Measurements from ENCODE around the gene SRRM4.
"Not testable (repeated sequence)": the region's sequence is repeated elsewhere in the genome, so short reads cannot be mapped to it uniquely, and the experiment has no call there.

SRRM4 gene

DNA sequence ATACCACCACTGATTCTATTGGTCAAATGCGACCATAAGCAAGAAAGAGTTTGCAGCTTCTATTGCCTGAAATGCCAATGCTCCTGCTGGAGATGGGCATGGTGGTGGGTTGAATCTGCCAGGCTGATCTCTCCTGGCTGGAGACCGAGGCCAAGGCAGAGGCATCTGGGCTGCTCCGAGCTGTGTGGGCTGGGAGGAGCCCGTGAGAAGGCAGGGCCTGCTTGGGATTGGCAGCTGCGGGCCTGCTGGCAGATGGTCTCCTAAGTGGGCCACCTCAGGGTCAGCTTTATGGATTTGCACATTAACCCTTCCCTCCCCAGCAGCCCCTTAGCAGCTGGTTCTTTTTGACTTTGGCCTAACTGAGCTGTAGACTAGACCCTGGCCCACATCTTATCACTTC lies 25.4 kb downstream of the SRRM4 start:
- H3K4me3 ChIP-seq (ENCODE audit: low read depth, low read length): no peak overlapping the region
- no peak for DNase-seq (ENCODE audit: low read depth)

DNA sequence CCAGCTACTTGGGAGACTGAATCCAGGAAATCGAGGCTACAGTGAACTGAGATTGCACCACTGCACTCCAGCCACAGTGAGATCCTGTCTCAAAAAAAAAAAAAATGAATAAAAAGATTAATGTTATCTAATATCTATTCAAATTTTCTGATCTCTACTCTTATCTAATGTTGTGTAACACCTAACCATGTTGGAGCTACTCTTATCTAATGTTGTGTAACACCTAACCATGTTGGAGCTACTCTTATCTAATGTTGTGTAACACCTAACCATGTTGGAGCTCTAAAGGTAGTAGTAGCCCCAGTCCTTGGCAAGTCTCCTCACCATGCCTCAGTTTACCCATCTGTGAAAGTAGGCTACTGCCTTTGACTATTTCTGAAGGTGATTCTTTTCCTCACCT lies 26.9 kb downstream of the SRRM4 start:
- H3K4me3 ChIP-seq (ENCODE audit: low read depth, low read length); DNase-seq (ENCODE audit: low read depth): not testable (repeated sequence)

DNA sequence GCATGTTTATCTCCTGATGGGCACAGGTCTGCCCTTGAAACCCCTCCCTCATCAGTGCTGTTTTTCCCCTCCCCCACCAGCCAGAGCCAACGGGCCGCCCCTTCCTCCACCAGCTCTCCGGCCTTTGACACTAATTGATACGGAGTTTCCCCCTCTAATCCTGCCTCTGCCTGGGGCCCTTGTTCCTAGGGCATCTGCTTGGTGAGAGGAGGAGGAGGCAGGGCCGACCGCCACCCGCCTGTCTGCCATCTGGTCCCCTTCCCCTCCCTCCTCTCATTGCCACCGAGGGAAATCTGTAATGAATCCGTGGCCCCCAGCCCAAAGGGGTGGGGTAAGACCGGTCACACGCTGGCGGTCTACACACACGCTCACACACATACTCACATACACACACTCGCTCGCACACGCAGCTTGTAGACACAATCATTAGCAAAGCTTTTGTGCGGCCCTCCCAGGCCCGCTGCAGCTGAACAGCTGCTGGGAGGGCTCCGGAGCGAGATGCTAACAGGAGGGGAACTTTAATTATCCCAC lies 27.4 kb downstream of the SRRM4 start:
- DNase-seq (ENCODE audit: low read depth): no peak
- no peak overlapping the region for H3K4me3 ChIP-seq (ENCODE audit: low read depth, low read length)

- no peak overlapping the region for H3K4me3 ChIP-seq (ENCODE audit: low read depth, low read length)
- no peak for DNase-seq (ENCODE audit: low read depth)
Observed at GRCh38 chr12:119011231-119011630, 29.9 kb downstream of the SRRM4 start.

- H3K4me3 ChIP-seq (ENCODE audit: low read depth, low read length): no peak overlapping the region
- no peak for DNase-seq (ENCODE audit: low read depth)
Observed at GRCh38 chr12:119012179-119012578, 30.8 kb downstream of the SRRM4 start.

DNA sequence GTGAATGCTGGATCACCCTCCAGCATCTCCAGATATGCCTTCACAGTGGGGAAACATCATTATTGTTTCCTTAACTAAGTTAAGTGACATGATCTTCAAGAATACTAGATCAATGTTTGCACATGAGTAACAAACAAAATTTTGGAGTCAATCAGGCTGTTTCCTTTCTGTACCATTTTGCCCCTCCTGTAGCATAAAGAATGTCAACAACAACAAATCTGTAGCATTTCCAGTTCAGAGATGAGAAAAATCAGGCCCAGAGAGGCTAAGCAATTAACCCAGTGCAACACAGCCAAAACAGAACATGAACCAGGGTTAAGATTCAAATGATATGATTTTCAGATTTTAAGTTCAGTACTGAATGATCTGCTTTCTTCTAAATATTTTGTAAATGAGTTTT lies 31.7 kb downstream of the SRRM4 start:
- no peak overlapping the region for H3K4me3 ChIP-seq (ENCODE audit: low read depth, low read length)
- DNase-seq (ENCODE audit: low read depth): no peak

DNA sequence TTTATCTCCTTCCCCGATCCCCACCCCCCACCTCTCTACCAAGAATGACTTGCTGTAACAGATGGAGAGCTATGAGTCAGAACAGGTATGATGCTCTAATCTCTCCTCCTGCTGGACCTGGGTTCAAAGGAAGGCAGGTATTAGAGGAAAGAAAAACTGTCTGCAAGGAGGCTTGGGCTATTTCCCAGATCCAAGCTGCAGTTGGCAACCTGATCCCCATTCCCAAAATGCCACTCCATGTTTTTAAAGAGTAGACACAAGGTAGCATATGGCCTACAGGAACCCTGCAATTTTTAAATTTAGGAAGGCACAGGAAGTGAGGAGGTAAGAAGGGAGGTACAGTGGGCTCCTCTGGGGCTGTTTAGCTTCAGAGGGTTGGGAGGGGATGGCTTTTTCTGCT lies 33.0 kb downstream of the SRRM4 start:
- H3K4me3 ChIP-seq (ENCODE audit: low read depth, low read length): no peak overlapping the region
- no peak for DNase-seq (ENCODE audit: low read depth)

DNA sequence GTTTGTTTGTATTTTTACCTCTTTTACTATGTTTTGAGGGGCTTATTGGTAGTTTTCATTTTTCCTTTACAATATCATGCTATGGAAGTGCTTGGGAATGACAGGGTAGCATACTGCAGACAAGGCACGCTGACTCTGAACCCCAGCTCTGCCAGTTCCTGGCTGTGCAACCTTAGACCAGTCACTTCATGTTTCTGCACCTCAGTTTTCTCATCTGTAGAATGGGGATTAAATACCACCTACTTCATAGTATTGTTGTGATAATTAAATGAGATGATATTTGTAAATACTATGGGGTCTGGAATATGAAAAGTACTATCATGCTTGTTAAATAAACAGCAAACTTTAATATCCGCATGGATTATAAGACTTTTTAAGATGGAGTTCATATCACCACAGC lies 35.4 kb downstream of the SRRM4 start:
- no peak overlapping the region for H3K4me3 ChIP-seq (ENCODE audit: low read depth, low read length)
- no peak for DNase-seq (ENCODE audit: low read depth)

DNA sequence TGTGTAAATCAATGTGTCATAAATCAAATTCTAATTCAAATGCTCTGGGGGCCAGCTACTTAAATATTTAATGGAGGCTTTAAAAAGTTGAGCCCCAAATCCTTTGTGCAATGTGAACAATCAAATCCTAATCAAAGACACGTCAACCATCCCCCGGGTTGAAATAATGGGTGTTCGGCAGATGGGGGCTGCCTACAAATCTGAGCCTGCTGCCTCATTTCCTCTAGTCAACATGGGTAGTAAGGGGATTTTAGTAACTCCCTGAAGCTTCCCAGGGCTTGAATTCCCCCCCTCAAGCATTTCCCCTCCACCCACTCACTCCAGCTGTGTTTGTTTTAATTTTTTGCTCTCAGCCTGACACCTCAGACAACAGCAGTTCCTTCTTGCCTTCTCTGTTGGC lies 37.8 kb downstream of the SRRM4 start:
- H3K4me3 ChIP-seq (ENCODE audit: low read depth, low read length): no peak overlapping the region
- DNase-seq (ENCODE audit: low read depth): no peak

DNA sequence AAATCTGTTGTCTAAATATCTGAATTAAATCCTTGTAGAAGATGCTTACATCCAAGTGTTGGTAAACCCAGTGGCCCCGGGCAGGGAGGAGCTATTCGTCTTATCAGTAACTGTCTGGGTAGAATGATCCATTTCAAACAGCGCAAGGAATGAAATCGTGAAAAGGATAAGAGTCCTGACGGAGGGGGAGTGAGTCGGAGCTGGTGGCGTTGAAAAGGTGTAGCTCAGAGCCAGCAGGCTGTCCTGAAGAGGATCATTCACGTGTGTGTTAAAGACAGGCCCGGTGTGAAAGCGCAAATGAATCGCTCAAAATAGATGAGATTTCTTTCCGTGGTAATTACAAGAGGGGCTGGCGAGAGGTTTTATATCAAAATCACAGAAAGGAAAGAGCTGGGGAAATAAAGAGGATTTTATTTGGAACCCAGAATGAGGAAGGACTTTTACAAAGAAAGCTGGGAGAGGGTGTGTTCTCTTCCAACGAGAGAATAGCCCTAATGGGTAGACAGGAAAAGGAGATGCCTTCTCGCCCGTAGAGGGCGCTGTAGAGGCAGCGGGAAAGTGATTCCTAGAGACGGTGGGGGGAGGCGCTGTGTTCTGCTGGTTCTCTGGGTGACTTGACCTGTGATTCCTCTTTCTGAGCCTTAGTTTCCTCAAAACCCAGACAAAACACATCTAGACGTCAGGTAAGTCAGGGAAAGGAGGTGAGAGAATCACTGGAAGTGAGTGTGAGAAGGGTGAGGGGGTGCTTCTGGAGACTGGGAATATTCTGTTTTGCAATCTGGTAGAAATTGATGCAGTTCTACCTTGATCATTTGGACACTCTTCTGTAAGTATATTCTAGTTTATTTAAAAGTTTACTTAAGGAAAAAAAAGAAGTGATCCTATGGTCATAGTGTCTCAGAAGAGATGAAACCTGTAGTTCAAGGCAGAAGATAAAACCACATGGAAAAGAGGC lies 39.3 kb downstream of the SRRM4 start:
- no peak for DNase-seq (ENCODE audit: low read depth)
- H3K4me3 ChIP-seq (ENCODE audit: low read depth, low read length): no peak overlapping the region

GRCh38 chr12:119024356-119024755 lies 43.0 kb downstream of the SRRM4 start:
- H3K4me3 ChIP-seq (ENCODE audit: low read depth, low read length): no peak overlapping the region
- DNase-seq (ENCODE audit: low read depth): no peak

DNA sequence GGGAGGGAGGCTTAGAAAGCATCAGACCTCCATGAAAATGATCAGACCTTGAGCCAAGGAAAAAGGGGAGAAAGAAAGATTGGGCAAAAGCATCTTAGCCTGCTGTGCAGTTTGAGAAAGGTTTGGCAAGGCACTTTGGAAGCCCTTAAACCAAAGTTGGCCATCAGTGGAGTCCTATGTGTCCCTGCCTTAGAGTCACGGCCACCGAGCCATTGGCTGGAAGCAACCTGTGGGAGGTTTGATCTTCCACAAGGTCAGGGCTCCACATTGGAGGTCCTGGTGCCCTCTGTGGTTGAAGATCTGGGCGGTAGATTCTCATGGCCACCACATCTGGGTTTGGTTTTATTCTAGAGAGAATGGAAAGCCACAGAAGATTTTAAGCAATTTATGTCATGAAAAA lies 44.4 kb downstream of the SRRM4 start:
- DNase-seq (ENCODE audit: low read depth): no peak
- H3K4me3 ChIP-seq (ENCODE audit: low read depth, low read length): no peak overlapping the region

DNA sequence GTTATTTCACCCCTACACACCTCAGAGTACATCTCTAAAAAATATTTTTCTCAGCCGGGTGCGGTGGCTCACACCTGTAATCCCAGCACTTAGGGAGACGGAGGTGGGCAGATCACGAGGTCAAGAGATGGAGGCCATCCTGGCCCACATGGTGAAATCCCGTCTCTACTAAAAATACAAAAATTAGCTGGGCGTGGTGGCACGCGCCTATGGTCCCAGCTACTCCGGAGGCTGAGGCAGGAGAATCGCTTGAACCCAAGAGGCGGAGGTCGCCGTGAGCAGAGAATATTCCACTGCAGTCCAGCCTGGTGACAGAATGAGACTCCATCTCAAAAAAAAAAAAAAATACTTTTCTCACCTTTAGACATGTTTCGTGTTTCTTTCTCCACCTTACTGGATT lies 52.0 kb downstream of the SRRM4 start:
- H3K4me3 ChIP-seq (ENCODE audit: low read depth, low read length); DNase-seq (ENCODE audit: low read depth): not testable (repeated sequence)

DNA sequence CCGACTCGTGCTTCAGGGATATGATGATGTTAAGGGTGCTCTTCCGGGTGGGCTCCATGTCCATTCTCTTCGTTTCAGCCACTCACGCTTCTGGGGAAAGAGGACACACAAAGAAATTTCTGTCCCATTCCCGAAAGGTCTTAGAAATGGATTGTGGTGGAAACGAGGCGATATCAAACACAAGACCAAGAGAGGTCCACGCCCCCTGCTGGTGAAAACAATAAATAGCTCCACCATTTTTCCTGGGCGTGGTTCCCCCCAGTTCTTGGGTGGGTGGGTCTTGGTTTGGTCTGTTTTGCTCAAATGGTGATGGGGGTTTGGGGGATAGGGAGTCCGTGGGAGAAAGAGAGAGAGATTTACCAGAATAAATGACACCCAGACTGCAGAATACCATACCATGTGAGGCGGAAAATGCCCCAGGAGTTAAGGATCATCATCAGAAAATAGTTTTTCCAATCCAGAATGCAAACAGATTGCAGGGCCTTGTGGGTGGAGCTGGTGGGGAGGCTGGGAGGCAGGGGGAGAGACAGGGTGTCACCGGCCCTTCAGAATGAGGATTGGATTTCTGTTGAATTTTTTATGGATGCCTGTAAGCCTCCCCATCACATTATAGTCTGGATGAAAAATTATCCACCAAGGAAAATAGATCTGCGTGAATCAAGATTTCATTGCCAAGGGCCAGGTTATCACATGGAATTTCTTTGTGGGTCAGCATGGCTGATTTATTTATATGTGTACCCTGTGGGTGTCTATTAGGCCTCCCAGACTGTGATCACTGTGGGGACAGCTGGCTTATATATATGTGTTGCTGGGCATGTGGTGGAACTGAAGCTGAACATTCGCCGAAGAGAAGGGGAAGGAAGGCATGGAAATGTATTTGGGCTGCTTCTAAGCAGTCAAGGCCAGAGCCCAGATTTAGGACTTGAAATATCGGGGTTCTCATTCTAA lies 55.8 kb downstream of the SRRM4 start:
- no peak overlapping the region for H3K4me3 ChIP-seq (ENCODE audit: low read depth, low read length)
- DNase-seq (ENCODE audit: low read depth): no peak

DNA sequence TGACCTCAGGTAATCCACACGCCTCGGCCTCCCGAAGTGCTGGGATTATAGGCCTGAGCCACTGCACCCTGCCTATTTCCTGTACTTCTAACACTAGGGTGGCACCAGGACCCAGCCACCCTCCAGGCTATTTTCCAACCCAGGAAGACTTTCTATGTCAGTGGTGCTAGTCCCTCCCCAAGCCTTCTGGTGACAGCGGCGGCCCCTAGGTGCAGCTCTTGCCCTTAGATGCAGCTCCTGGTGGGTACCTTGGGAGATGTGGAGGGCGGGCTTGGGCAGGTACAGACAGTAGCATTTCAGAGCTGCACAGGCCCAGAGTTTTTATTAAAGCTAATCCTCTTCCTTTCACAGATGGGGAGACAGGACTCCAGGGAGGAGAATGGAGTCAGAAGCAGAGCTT lies 62.8 kb downstream of the SRRM4 start:
- no peak overlapping the region for H3K4me3 ChIP-seq (ENCODE audit: low read depth, low read length)
- no peak for DNase-seq (ENCODE audit: low read depth)

GRCh38 chr12:119047641-119048040 lies 66.3 kb downstream of the SRRM4 start:
- DNase-seq (ENCODE audit: low read depth): no peak
- H3K4me3 ChIP-seq (ENCODE audit: low read depth, low read length): no peak overlapping the region

GRCh38 chr12:119050663-119051062 lies 69.3 kb downstream of the SRRM4 start:
- H3K4me3 ChIP-seq (ENCODE audit: low read depth, low read length): no peak overlapping the region

DNA sequence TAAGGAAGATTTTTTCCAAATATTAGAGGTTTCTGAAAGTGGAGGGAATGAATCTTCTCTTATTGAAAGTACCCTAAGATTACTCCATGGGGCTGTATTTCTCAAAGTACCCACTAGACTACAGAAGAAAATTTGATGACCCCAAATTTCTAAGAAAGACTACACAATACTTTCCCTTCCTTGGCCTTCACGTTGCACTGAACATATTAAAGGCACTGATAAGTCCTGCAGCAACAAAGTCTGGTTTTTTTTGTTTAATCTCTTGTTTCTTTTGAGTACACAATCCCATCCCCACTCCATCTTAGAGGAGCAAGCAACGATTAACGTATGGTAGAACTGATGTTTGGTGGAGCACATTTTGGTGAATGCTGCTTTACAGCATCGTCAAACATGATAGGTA lies 70.1 kb downstream of the SRRM4 start:
- DNase-seq (ENCODE audit: low read depth): no peak
- no peak overlapping the region for H3K4me3 ChIP-seq (ENCODE audit: low read depth, low read length)

More at GRCh38 chr12:119050663-119051062, 69.3 kb downstream of the SRRM4 start:
- no peak for DNase-seq (ENCODE audit: low read depth)

DNA sequence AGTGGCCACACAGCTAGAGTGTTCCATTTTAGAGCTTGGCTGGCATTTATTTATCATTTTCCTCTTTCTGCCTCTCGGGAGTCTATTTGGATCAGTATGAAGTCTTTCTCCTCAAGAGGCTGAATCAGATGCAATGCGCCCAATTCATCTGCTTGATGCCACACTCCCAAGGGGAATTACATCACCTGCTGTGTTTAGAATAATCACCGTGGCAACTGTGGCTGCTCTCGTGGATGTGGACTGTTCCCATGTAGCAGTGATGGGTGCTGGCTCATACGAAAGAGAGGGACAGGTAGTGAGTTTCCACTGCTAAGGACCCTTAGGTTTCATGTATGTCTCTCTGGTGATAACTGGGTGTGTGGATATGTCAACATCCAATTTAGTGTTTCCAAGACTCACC lies 70.7 kb downstream of the SRRM4 start:
- H3K4me3 ChIP-seq (ENCODE audit: low read depth, low read length): no peak overlapping the region
- no peak for DNase-seq (ENCODE audit: low read depth)

- no peak for DNase-seq (ENCODE audit: low read depth)
- H3K4me3 ChIP-seq (ENCODE audit: low read depth, low read length): no peak overlapping the region
Observed at GRCh38 chr12:119055977-119056376, 74.6 kb downstream of the SRRM4 start.

Measured in skeletal muscle cell (primary cell).